OCI-LY7 (cell line): Measurements from ENCODE around the gene CACNB1.

Experiments used
- CTCF ChIP-seq: fragments of 200-600 bp; sonication (generic); conservative IDR thresholded peaks from 2 replicates; pipeline ENCODE4 v1.5.1; 2014; ENCODE audit warnings: mild to moderate bottlenecking, antibody characterized with exemption, low read length, moderate library complexity, mixed read lengths
- EZH2phosphoT487 ChIP-seq: fragments of 200-600 bp; sonication (generic); IDR thresholded peaks from 2 replicates; pipeline ENCODE4 v1.6.1; 2018; ENCODE audit warnings: low read depth, borderline replicate concordance, mild to moderate bottlenecking, mixed run types, antibody characterized with exemption, low read length, moderate library complexity, mixed read lengths

GRCh38 chr17:39177256-39177655 is 20.2 kb downstream of the CACNB1 start:
- TF ChIP-seq CTCF (no peak), EZH2phosphoT487 (no peak)
